Jurkat, Clone E6-1 (cell line): ENCODE data around the gene TRNP1. TPM values are rescaled to one million over a fixed set of nuclear protein-coding genes. Genes with fewer than 3 reads are reported as not detected.
A peak's percentile ranks its signal among the peaks of the same experiment; 100 is the strongest.
"Not testable (repeated sequence)": the region's sequence is repeated elsewhere in the genome, so short reads cannot be mapped to it uniquely, and the experiment has no call there.

Experiments
- DNase-seq: peaks from one replicate; pipeline ENCODE4 v3.0.0-alpha.2; 2011; ENCODE audit warnings: low read depth, low spot score
- H3K4me3 ChIP-seq: 2 replicates; pipeline ENCODE4 v1.5.1; 2011; ENCODE audit warnings: mild to moderate bottlenecking, low read length, control low read depth, moderate library complexity
- polyA plus RNA-seq: library from polyadenylated mRNA; unstranded; fragments of >200 nt; gene quantifications from one replicate; pipeline ENCODE4 v1.2.1, GENCODE V29; 2012; ENCODE audit warnings: missing spikeins; ENCODE audit not compliant: insufficient read length, insufficient read depth

TRNP1 gene
- polyA plus RNA-seq, result 0.59 TPM

GRCh38 chr1:26993237-26994019 lies at the start of gene TRNP1:
Gene TRNP1, plus strand, starts transcription at chr1:26993692. Its CDS starts 95 bp downstream, at chr1:26993787.
- H3K4me3 ChIP-seq, result peak within 1 kb of the TSS; percentile 43
- DNase-seq, result peak; percentile 37

- DNase-seq, result no peak
- H3K4me3 ChIP-seq, result no peak overlapping the region
Observed at GRCh38 chr1:26945138-26945537, 48.4 kb upstream of the TRNP1 start.

GRCh38 chr1:26945728-26946127 lies 47.8 kb upstream of the TRNP1 start:
- no peak for DNase-seq
- H3K4me3 ChIP-seq, result no peak overlapping the region

- no peak for DNase-seq
- H3K4me3 ChIP-seq, result no peak overlapping the region
Observed at GRCh38 chr1:26946270-26946669, 47.2 kb upstream of the TRNP1 start.

- DNase-seq, result not testable (repeated sequence)
Observed at GRCh38 chr1:26948725-26949057, 44.8 kb upstream of the TRNP1 start.

GRCh38 chr1:26949266-26949925 lies 44.1 kb upstream of the TRNP1 start:
- no peak overlapping the region for H3K4me3 ChIP-seq
- no peak for DNase-seq

More at GRCh38 chr1:26948725-26949057, 44.8 kb upstream of the TRNP1 start:
- not testable (repeated sequence) for H3K4me3 ChIP-seq

- DNase-seq, result no peak
Observed at GRCh38 chr1:26949926-26950319, 43.6 kb upstream of the TRNP1 start.

GRCh38 chr1:26950602-26951001 lies 42.9 kb upstream of the TRNP1 start:
- H3K4me3 ChIP-seq, result no peak overlapping the region
- DNase-seq, result no peak

More at GRCh38 chr1:26949926-26950319, 43.6 kb upstream of the TRNP1 start:
- no peak overlapping the region for H3K4me3 ChIP-seq

GRCh38 chr1:26951216-26951615 lies 42.3 kb upstream of the TRNP1 start:
- DNase-seq, result no peak
- no peak overlapping the region for H3K4me3 ChIP-seq

- DNase-seq, result no peak
- H3K4me3 ChIP-seq, result no peak overlapping the region
Observed at GRCh38 chr1:26951821-26952497, 41.5 kb upstream of the TRNP1 start.

GRCh38 chr1:26953374-26953773 lies 40.1 kb upstream of the TRNP1 start:
- DNase-seq, result no peak
- no peak overlapping the region for H3K4me3 ChIP-seq

- DNase-seq, result no peak
- no peak overlapping the region for H3K4me3 ChIP-seq
Observed at GRCh38 chr1:26956321-26956720, 37.2 kb upstream of the TRNP1 start.

GRCh38 chr1:26957306-26957705 lies 36.2 kb upstream of the TRNP1 start:
- no peak overlapping the region for H3K4me3 ChIP-seq
- no peak for DNase-seq

GRCh38 chr1:26959270-26959669 lies 34.2 kb upstream of the TRNP1 start:
- no peak for DNase-seq
- H3K4me3 ChIP-seq, result no peak overlapping the region

- DNase-seq, result no peak
- H3K4me3 ChIP-seq, result no peak within 1 kb of the TSS
Observed at GRCh38 chr1:26959722-26960624, 33.5 kb upstream of the TRNP1 start, which contains the start of gene KDF1. Gene KDF1, minus strand, starts transcription at chr1:26960468. Its CDS starts 8,088 bp downstream, at chr1:26952380.

GRCh38 chr1:26960625-26960966 lies 32.9 kb upstream of the TRNP1 start:
- DNase-seq, result no peak
- no peak overlapping the region for H3K4me3 ChIP-seq

- H3K4me3 ChIP-seq, result no peak overlapping the region
- DNase-seq, result no peak
Observed at GRCh38 chr1:26961826-26962225, 31.7 kb upstream of the TRNP1 start.

GRCh38 chr1:26965213-26965612 lies 28.3 kb upstream of the TRNP1 start:
- no peak overlapping the region for H3K4me3 ChIP-seq
- DNase-seq, result no peak

- DNase-seq, result no peak
- no peak overlapping the region for H3K4me3 ChIP-seq
Observed at GRCh38 chr1:26965628-26966027, 27.9 kb upstream of the TRNP1 start.
